PC-3 (cell line): Measurements from ENCODE around the gene UBR3.
"Not testable (repeated sequence)": the region's sequence is repeated elsewhere in the genome, so short reads cannot be mapped to it uniquely, and the experiment has no call there.

ENCODE experiments used
- EZH2 ChIP-seq: fragments of 300-600 bp; sonication (generic); IDR thresholded peaks from one replicate; pipeline ENCODE4 v1.6.1; 2017; ENCODE audit warnings: antibody characterized with exemption, mild to moderate bottlenecking, low read length; ENCODE audit not compliant: unreplicated experiment
- TF ChIP-seq, protein P1 (sequence below): fragments of 300-600 bp; sonication (generic); conservative IDR thresholded peaks from 2 replicates; pipeline ENCODE4 v1.5.1; 2017; ENCODE audit warnings: antibody characterized with exemption, low read depth, mild to moderate bottlenecking, low read length

DNA sequence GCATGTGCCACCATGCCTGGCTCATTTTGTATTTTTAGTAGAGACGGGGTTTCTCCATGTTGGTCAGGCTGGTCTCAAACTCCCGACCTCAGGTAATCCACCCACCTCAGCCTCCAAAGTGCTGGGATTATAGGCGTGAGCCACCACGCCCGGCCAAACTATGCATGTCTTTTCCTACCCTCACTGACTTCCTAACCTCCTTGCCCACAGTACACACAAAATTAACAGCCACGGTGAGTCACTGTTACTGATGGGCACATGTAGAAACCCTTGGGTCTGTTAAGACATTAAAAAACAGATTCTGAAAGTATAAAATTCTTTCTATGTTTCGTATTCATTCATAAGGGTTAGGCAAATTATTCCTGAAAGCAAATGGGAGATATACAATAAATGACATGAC lies 7.2 kb upstream of the UBR3 start:
- not testable (repeated sequence) for TF ChIP-seq EZH2
- TF ChIP-seq, protein P1, sequence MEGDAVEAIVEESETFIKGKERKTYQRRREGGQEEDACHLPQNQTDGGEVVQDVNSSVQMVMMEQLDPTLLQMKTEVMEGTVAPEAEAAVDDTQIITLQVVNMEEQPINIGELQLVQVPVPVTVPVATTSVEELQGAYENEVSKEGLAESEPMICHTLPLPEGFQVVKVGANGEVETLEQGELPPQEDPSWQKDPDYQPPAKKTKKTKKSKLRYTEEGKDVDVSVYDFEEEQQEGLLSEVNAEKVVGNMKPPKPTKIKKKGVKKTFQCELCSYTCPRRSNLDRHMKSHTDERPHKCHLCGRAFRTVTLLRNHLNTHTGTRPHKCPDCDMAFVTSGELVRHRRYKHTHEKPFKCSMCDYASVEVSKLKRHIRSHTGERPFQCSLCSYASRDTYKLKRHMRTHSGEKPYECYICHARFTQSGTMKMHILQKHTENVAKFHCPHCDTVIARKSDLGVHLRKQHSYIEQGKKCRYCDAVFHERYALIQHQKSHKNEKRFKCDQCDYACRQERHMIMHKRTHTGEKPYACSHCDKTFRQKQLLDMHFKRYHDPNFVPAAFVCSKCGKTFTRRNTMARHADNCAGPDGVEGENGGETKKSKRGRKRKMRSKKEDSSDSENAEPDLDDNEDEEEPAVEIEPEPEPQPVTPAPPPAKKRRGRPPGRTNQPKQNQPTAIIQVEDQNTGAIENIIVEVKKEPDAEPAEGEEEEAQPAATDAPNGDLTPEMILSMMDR, result not testable (repeated sequence)
